Inflammatory macrophage treated with lipopolysaccharide for 1 hour (primary cell): ENCODE data around the gene RTN4RL2.

Experiments used
- DNase-seq, 2 donors: peaks; one replicate each; pipeline ENCODE4 v3.0.0-alpha.2; 2020 to 2022

The RTN4RL2 gene

GRCh38 chr11:57500926-57501325 is 40.6 kb downstream of the RTN4RL2 start:
- DNase-seq = no peak

DNA sequence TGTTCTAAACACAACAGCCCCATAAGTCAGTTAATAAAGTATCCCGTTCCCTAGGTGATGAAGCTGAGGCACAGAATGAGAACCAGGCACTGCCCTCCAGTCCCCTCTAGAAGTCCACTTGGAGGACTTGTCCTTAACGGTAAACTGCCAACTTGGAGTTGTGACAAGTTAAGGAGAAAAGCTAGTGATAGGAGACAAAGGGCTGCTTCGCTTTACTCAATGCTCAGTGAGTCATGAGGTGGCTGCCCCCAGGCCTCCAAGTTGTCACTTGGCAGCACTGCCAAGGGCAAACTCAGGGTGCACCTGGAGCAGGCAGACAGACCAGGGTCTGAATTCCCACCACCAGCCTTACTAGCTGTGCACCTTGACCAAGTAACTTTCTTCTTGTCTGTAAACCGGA is 41.6 kb downstream of the RTN4RL2 start:
- DNase-seq = no peak

GRCh38 chr11:57502376-57502775 is 42.0 kb downstream of the RTN4RL2 start:
- no peak for DNase-seq

- no peak for DNase-seq
These were observed 42.5 kb downstream of the RTN4RL2 start for GRCh38 chr11:57502870-57503269.

DNA sequence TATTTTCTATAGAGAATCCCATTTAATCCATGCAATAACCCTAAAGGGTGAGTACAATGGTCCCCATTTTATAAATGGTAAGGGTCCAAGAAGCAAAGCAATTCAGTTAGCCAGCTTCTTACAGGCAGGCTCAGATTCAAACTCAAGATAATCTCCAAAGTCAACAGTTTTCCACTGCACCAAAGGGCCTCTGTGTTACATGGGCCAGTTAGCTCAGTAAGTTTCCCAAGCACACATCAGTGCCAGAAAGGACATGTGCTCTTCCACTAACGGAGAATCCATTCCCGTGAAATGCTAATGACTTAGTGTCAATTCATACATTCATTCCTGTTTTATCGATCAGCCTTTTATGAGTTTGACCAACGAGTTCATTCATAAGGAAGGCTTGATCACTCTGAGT is 44.2 kb downstream of the RTN4RL2 start:
- no peak for DNase-seq

DNA sequence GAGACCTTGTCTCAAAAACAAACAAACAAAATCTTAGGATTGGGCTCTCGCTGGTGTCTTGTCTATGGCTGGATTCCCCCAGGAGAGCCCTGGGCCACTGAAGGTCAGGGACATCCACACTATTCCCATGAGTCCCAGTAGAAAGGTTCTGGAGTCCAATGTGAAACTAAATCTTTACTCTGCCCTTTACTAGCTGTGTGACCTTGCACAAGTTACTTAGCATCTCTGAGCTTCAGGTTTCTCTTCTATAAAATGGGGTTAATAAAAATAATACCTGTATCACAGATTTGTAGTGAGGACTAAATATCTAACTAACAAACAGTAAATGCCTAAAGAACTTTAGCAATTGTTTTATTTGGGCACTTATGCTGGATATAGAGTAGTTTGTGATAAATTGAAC is 46.2 kb downstream of the RTN4RL2 start:
- DNase-seq = no peak

- no peak for DNase-seq
These were observed 48.2 kb downstream of the RTN4RL2 start for GRCh38 chr11:57508341-57509170.

- DNase-seq = no peak
These were observed 51.6 kb downstream of the RTN4RL2 start for GRCh38 chr11:57511741-57512430.

DNA sequence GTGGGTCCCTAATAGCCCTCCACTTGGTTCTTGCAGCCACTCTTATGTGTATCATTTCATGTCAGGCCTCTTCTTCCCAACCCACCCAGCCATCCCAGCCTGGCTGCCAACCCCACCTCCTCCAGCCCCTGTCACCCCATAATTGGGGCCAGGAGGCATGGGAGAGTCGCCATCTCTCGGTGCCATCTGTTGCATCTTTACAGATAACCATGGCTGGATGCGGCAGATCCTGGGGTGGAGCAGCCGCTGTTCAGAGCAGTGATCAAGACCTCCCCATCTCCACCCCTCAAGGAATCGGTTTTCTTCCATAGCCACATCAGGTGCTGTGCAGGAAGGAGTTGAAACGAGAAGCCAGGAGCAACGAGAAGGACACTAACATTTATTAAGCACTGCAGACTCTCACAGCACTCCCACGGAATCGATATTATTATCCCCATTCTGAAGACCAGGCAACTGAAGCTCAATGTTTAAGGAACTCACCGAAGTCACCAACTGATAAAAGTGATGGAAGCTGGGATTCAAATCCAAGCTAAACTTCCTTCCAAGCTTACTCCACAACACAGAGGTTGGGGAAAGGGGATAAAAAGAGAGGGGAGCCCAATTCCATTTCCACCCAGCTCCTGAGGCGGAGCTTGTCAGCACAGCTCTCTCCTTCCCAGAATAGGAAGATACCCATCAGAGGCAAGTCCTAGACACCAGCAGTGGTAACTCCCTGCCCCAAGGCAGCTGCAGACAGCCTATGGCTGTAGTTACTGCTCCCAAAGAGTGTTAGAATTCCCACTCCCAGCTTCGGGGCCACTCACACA is 52.5 kb downstream of the RTN4RL2 start:
- DNase-seq = no peak

DNA sequence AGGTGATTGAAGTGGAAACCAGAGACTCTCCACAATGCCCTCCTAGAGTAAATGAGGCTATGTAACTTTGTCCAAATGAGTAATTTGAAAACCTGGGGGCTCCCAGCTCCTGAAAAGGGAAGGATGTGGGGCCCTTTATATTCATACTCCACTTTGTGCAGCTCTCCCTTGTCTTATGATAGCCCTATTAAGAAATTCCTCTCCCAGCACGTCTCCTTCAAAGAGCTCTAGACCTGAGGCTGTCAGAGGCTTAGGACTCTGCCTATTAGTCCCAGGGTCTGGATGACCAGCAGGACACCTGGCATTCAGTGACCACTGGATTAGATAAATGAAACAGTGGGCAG is 53.1 kb downstream of the RTN4RL2 start:
- DNase-seq = no peak

DNA sequence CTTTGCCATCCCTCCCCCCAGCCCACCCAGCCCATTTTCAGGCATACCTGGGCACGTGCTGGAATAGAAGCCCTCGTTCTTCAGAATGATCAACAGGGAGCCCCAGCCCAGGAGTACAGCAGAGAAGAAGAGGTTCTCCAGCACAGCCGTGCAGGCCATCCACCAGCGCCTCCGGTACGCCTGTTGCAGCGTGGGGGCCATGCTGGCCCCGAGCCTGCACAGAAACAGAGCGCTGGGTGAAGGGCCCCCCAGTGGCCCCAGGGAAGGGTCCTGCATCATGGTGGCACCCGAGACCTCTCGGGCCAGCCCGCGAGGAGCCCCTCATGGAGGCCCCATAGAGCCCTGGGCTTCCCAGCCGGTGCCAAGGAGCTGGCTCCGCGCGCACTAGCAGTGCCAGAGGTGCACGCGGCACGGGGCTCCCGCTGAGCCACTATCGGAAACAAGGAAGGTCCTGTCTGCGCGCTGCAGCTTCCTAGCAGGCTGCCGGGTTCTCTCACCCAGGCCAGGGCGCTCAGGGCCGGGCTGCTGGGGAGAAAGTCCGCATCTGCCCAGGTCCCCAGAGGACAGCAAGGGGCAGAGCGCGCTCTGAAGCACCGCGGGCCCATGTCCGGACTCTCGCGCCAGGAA is 53.7 kb downstream of the RTN4RL2 start:
- DNase-seq = no peak

DNA sequence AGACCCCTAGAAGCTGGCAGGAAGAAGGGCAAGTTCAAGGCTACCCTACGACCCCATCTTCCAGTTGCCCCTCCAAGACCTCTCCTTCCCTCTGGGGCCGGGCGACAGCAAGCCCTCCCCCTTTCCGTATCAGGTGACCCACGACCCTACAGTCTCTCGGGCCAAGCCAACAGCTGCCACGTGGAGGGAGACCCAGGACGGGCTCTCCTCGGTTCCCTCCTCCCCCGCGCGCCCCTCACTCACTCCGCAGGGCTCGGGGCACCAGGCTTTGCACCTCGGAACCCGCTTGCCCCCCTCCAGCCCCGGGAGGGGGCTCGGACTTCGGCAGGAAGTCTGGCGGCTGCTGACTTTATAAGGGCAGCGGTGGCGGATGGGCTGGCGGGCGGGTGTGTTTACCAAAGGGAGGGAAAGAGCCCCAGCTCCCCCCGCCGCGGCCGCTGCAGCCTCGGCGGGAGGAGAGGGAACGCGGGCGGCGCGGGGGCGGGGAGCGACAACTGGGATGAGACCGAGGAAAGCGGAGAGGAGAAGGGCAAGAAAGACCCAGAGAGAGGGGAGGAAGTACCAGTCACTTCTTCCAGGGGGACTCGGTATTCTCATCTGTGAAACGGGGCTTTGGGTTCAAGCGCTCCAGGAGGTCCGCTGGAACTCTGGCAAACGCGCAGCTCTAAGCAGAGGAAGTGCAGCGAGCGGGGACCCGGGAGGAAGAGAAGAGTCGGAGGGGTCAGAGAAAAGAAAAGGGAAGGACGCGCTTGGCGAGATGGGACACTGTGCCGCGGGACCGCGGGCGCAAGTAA is 54.4 kb downstream of the RTN4RL2 start:
- peak; percentile 8 to 37 for DNase-seq

DNA sequence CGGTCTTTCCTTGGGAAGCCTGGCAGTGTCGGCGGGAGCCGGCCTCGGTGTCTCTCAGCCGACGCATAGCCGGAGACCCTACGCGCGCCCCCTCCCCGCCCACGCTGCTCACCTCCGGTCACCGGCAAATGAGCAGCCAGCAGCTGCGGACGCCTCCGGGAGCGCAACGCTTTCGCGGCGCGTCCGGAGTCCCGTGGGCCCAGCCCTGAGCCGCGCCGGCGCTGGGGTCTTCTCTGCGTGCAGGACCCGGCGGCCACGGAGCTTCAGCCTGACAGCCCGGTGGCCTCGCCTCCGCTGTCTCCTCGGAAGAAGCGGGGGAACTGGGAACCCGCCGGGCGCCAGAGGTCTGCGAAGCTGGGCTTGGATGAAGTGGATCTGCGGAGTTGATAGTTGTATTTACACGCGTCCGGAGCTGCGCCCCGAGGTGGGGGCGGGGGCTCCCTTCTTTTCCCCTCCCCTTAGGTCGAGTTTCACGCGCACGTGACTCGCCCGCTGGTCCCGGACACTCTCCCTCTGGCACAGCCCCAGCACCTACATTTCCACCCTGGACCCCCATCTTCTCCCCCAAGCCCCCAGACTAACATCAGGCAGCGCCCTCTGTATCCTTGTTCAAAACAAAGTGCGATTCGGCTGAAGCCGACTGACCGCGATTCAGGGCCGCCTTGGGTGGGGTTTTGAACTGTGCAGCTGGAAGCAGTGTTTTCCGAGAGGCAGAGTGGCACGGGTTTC is 55.2 kb downstream of the RTN4RL2 start, which contains the start of gene SLC43A1:
Gene SLC43A1 (minus strand): TSS at position 371 of the 729 bp plus-strand sequence. CDS start 1,591 bp downstream, outside the sequence.
- DNase-seq = no peak

GRCh38 chr11:57516061-57516443 is 55.7 kb downstream of the RTN4RL2 start:
- no peak for DNase-seq

- DNase-seq = no peak
These were observed 60.8 kb downstream of the RTN4RL2 start for GRCh38 chr11:57521116-57521515.

GRCh38 chr11:57523419-57523818 is 63.1 kb downstream of the RTN4RL2 start:
- DNase-seq = no peak
